ENCODE measurements around the gene BPIFB3. TPM values are rescaled to one million over a fixed set of nuclear protein-coding genes. Genes with fewer than 3 reads are reported as not detected.

The BPIFB3 gene
- total RNA-seq, 1 experiment from 2014 or later = not detected

GRCh38 chr20:33067806-33068205 lies 14.1 kb downstream of the BPIFB3 start:
- ChIA-PET POLR2A (no interaction called here), CTCF (no interaction called here)
- Histone ChIP-seq H3K27ac (ENCODE audit: low read length) (no peak overlapping the region), H3K9me3 (ENCODE audit: control insufficient read depth, insufficient read depth, low read depth, low read length) (no peaks in the 10 kb centered on the region), H3K27me3 (ENCODE audit: control insufficient read depth, insufficient read depth, low read length) (no peaks in the 10 kb centered on the region), H3K36me3 (ENCODE audit: control insufficient read depth, insufficient read depth, low read length) (no peaks in the 10 kb centered on the region), H3K4me3 (ENCODE audit: low read depth in 2 of 2, low read length in 2 of 2) (no peak overlapping the region), H3K4me1 (ENCODE audit: control insufficient read depth, insufficient read depth, low read length) (no peaks in the 10 kb centered on the region)
- in situ Hi-C loops (cut with HindIII; ENCODE audit: low pct_unique_long_range_greater_than_20kb, low sequenced_read_pairs) (no loop called here), intact Hi-C loops (cut with micrococcal nuclease; ENCODE audit: unreplicated experiment) (no loop called here)
- ATAC-seq (no peak), DNase-seq (ENCODE audit: low read depth, low spot score) (no peak)
- no TSS peak for BruUV-seq (replicated peaks)
- TF ChIP-seq CTCF (IDR thresholded peaks at IDR 0.05) = no peak
- TF ChIP-seq TCF7L2 (IDR thresholded peaks at IDR 0.05; ENCODE audit: low read depth, low read length) = no peak
- TF ChIP-seq POLR2AphosphoS5 (IDR thresholded peaks at IDR 0.05; ENCODE audit: low read depth, low read length) = no peak
- no peak for TF ChIP-seq REST (IDR thresholded peaks at IDR 0.05; ENCODE audit: insufficient read depth in 1 of 2, low read depth in 2 of 2, low read length in 1 of 2)
- no peak for TF ChIP-seq SIN3A (IDR thresholded peaks at IDR 0.05; ENCODE audit: borderline replicate concordance, insufficient read depth, low read depth, low read length)

DNA sequence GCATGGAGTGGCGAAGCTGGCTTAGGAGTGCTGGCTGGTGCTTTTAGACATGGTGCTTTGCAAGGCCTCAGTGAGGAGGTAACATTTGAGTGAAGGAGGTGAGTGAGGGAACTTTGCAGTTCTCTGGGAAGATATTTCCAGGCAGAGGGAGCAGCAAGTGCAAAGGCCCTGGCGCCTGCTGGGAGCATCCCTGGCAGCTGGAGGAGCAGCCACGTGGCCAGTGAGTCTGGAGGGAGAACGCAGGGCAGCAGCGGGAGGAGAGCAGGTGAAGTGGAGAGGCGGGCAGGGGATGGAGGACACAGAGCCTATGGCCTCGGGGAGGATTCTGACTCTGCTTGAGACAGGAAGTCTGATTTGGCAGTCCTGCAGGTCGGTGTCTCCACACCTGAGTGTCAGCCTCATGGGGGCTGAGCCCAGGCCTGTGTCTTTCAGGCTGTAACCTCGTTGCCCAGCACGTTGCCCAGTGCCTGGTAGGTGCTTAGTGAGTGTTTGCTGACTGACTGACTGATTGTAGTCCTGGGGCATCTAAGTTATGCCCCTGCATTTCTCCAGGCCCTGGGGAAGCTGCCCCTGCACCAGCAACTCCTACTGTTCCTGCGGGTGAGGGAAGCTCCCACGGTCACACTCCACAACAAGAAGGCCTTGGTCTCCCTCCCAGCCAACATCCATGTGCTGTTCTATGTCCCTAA lies 14.7 kb downstream of the BPIFB3 start:
- Histone ChIP-seq H3K4me3 (ENCODE audit: low read depth in 2 of 2, low read length in 2 of 2) (no peak overlapping the region), H3K27me3 (ENCODE audit: control insufficient read depth, insufficient read depth, low read length) (no peaks in the 10 kb centered on the region), H3K4me1 (ENCODE audit: control insufficient read depth, insufficient read depth, low read length) (no peaks in the 10 kb centered on the region), H3K9me3 (ENCODE audit: control insufficient read depth, insufficient read depth, low read depth, low read length) (no peaks in the 10 kb centered on the region), H3K27ac (ENCODE audit: low read length) (no peak overlapping the region), H3K36me3 (ENCODE audit: control insufficient read depth, insufficient read depth, low read length) (no peaks in the 10 kb centered on the region)
- ChIA-PET CTCF (no interaction called here), POLR2A (interaction anchor here (0.6 kb wide), 1 partner anchor 1000 kb away, joined by 8 read pairs; no protein-coding TSS in a partner anchor)
- no peak for ATAC-seq
- TF ChIP-seq REST (IDR thresholded peaks at IDR 0.05; ENCODE audit: insufficient read depth in 1 of 2, low read depth in 2 of 2, low read length in 1 of 2) (no peak), CTCF (IDR thresholded peaks at IDR 0.05) (no peak), TCF7L2 (IDR thresholded peaks at IDR 0.05; ENCODE audit: low read depth, low read length) (no peak), SIN3A (IDR thresholded peaks at IDR 0.05; ENCODE audit: borderline replicate concordance, insufficient read depth, low read depth, low read length) (no peak), POLR2AphosphoS5 (IDR thresholded peaks at IDR 0.05; ENCODE audit: low read depth, low read length) (no peak)
- BruUV-seq (replicated peaks) = no TSS peak
- in situ Hi-C loops (cut with HindIII; ENCODE audit: low pct_unique_long_range_greater_than_20kb, low sequenced_read_pairs) (no loop called here), intact Hi-C loops (cut with micrococcal nuclease; ENCODE audit: unreplicated experiment) (no loop called here)
- no peak for DNase-seq (ENCODE audit: low read depth, low spot score)

All from Panc1 (cell line).